Brain microvascular endothelial cell (primary cell): ENCODE results near the gene GLS.

Source experiments
- DNase-seq: peaks from one replicate; pipeline ENCODE4 v3.0.0-alpha.2; 2020
- H3K27ac ChIP-seq: fragments of 250-450 bp; sonication (Bioruptor Pico); 2 replicates; pipeline ENCODE4 v1.5.1; 2020; ENCODE audit warnings: mild to moderate bottlenecking, moderate library complexity
- H3K27me3 ChIP-seq: fragments of 250-450 bp; sonication (Bioruptor Pico); replicated peaks from 2 replicates; pipeline ENCODE4 v1.5.1; 2020; ENCODE audit warnings: mild to moderate bottlenecking
- H3K36me3 ChIP-seq: fragments of 250-450 bp; sonication (Bioruptor Pico); replicated peaks from 2 replicates; pipeline ENCODE4 v1.5.1; 2020; ENCODE audit warnings: mild to moderate bottlenecking
- H3K4me3 ChIP-seq: 2 replicates; pipeline ENCODE4 v1.5.1; 2011; ENCODE audit warnings: low read depth, mild to moderate bottlenecking, control low read depth, low read length, moderate library complexity
- CTCF ChIP-seq: IDR thresholded peaks from 2 replicates; pipeline ENCODE4 v1.5.1; 2011; ENCODE audit warnings: low read depth, mild to moderate bottlenecking, moderate library complexity, low read length, control low read depth, inconsistent platforms; ENCODE audit errors: missing control alignments
- in situ Hi-C: cut with HindIII; loops from 2 replicates; pipeline ENCODE4 v1.10.0; 2017; ENCODE audit warnings: low sequenced_read_pairs, low pct_ligation_motif_present

The GLS gene

GRCh38 chr2:190982262-190983034, 101.8 kb downstream of the GLS start:
- no peak overlapping the region for H3K4me3 ChIP-seq
- H3K27ac ChIP-seq = no peak overlapping the region
- H3K36me3 ChIP-seq = peaks cover 68% of the 10 kb centered on the region
- in situ Hi-C loops = no loop called here
- no peaks in the 10 kb centered on the region for H3K27me3 ChIP-seq
- DNase-seq = no peak
- no peak for TF ChIP-seq CTCF

GRCh38 chr2:190984595-190984994, 104.0 kb downstream of the GLS start:
- peak; percentile 61 for DNase-seq
- Histone ChIP-seq H3K27ac (no peak overlapping the region), H3K36me3 (peaks cover 70% of the 10 kb centered on the region), H3K27me3 (no peaks in the 10 kb centered on the region), H3K4me3 (no peak overlapping the region)
- no peak for TF ChIP-seq CTCF
- in situ Hi-C loops = no loop called here

GRCh38 chr2:190986221-190986953, 105.8 kb downstream of the GLS start:
- no peak for DNase-seq
- no peak overlapping the region for H3K27ac ChIP-seq

GRCh38 chr2:190987116-190987515, 106.5 kb downstream of the GLS start:
- H3K36me3 ChIP-seq = peaks cover 75% of the 10 kb centered on the region
- no peak for DNase-seq
- in situ Hi-C loops = no loop called here
- H3K27ac ChIP-seq = no peak overlapping the region
- H3K27me3 ChIP-seq = no peaks in the 10 kb centered on the region
- no peak overlapping the region for H3K4me3 ChIP-seq
- TF ChIP-seq CTCF = no peak

More at GRCh38 chr2:190986221-190986953, 105.8 kb downstream of the GLS start:
- TF ChIP-seq CTCF = no peak
- Histone ChIP-seq H3K27me3 (no peaks in the 10 kb centered on the region), H3K36me3 (peaks cover 79% of the 10 kb centered on the region), H3K4me3 (no peak overlapping the region)
- in situ Hi-C loops = no loop called here

GRCh38 chr2:190987938-190988337, 107.3 kb downstream of the GLS start:
- H3K4me3 ChIP-seq = no peak overlapping the region
- no peak for DNase-seq
- TF ChIP-seq CTCF = no peak
- H3K27ac ChIP-seq = no peak overlapping the region
- in situ Hi-C loops = no loop called here
- H3K36me3 ChIP-seq = peaks cover 69% of the 10 kb centered on the region
- no peaks in the 10 kb centered on the region for H3K27me3 ChIP-seq

GRCh38 chr2:190988910-190989309, 108.3 kb downstream of the GLS start:
- H3K27me3 ChIP-seq = no peaks in the 10 kb centered on the region
- TF ChIP-seq CTCF = no peak
- no peak for DNase-seq
- H3K4me3 ChIP-seq = no peak overlapping the region
- H3K27ac ChIP-seq = no peak overlapping the region
- in situ Hi-C loops = no loop called here
- H3K36me3 ChIP-seq = peaks cover 68% of the 10 kb centered on the region
